GM12873 (cell line): ENCODE results near the gene RIPK4.

ENCODE experiments used
- CTCF ChIP-seq: IDR thresholded peaks from 2 replicates; pipeline ENCODE4 v1.5.1; 2012; ENCODE audit warnings: low read depth, mild to moderate bottlenecking, moderate library complexity, low read length, control low read depth; ENCODE audit not compliant: insufficient read depth; ENCODE audit errors: missing control alignments

The RIPK4 gene

DNA sequence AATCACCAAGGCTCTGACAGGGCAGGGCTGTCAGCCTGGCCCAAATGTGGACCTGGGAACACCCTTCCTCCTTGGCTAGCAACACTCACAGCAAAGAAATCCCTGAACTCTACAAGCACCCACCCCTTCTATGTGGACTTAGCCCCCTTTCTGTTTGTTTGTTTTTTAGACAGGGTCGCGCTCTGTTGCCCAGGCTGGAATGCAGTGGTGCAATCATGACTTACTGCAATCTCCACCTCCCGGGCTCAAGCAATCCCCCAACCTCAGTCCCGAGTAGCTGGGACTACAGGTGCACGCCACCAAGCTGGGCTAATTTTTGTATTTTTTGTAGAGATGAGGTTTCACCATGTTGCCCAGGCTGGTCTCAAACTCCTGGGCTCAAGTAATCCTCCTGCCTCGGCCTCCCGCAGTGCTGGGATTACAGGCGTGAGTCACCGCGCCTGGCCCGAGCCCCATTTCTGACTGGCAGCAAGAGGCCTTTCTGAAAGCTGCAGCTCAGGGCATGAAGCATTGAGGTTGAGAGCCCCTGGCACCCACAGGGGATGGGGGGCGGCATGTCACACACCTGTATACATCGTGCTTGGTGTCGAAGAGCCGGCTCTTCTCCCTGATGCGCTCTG lies 16.2 kb downstream of the RIPK4 start:
- TF ChIP-seq CTCF: no peak

- no peak for TF ChIP-seq CTCF
Observed at GRCh38 chr21:41750051-41750450, 16.8 kb downstream of the RIPK4 start.

DNA sequence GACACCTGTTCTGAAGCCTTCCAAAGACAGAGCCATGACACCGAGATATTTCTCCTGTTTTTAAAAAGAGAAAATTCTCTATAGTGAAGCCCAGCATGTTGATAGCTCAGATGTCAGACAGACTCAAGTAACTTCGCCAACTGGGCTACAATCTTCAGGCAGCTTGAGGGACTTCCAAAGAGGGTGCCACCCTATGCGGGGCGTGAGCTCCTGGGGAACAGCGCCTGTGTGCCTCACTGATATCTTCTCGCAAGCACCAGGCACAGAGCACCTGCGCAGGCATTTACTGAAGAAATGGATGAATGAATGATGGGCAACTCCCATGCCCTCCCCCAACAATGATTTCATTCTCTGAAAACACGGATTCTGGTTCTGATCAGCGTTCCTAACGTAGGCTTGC lies 17.6 kb downstream of the RIPK4 start:
- no peak for TF ChIP-seq CTCF

DNA sequence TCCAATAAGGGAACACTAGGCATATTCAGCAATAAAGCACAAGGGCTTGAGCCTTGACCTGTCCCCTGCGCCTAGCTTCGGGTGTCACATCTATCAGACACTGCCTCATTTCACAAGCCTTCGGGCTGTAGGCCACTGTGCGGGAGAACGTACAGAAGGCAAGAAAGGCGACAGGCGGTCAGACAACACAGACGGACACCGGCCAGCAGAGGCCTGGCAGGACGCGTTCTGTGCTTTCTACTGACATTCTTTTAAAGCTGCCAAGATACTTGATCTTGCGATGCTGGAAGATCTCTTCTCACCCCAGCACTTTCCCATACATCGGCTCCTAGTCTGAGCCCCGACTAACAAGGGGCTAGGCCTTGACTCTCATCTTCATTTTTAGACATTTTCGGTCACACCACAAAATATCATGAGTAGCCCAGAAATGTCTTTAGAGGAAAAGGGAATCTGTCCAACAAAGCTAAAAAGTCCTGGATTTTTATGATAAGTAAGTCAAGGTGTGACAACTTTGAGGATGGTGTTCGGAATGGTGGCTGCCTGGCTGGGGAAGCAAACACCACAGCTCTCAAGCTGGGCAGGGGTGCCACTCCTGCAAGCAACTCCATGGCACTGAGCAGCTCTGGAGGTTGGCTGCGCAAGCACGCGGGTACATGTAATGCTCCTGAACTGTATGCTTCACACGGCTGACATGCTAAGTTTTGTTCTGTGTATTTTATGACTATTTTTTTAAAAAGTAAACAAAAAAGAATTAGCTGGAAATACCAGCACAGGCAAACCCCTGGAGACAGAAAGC lies 18.7 kb downstream of the RIPK4 start:
- no peak for TF ChIP-seq CTCF

DNA sequence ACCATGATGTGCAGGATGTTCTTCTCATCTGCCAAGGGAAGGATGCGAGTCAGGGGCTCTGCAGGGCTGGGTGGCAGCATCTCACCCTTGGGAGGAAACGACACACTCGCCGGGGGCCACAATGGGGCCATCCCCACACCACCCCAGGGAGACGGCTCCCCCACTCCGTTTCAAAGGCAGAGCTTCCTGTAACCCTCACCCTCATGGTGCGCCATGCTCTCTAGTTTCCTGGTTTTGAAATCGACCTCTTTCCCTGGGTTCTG lies 20.2 kb downstream of the RIPK4 start:
- no peak for TF ChIP-seq CTCF

- no peak for TF ChIP-seq CTCF
Observed at GRCh38 chr21:41745971-41746743, 20.7 kb downstream of the RIPK4 start.
